HepG2 (cell line): ENCODE results near the gene SPACA4. TPM values are rescaled to one million over a fixed set of nuclear protein-coding genes. Genes with fewer than 3 reads are reported as not detected.

Source experiments
- ATAC-seq: fragments of 200-7000 bp; cut with Tn5 transposase; 3 replicates; pipeline ENCODE4 v1.9.1; 2020; ENCODE audit warnings: mild to moderate bottlenecking, moderate library complexity
- BruUV-seq: library from RNA; stranded (reverse); fragments of 400-500 nt; replicated peaks from 2 replicates; lab custom pipeline; 2021; lab: Mats Ljungman, UMichigan
- CTCF ChIA-PET: fragments of 300-600 bp; formaldehyde crosslinking; extraction: SDS; loops from one replicate; lab custom pipeline; 2021; ENCODE audit warnings: low total read pairs, inconsistent platforms, low intra/inter-chr PET ratio; lab: Yijun Ruan, JAX
- POLR2A ChIA-PET: fragments of 350-600 bp; sonication (Branson Sonifier 250); formaldehyde crosslinking; loops from one replicate; lab custom pipeline; 2020; ENCODE audit warnings: antibody characterized with exemption, inconsistent platforms; lab: Yijun Ruan, JAX
- DNase-seq: peaks from one replicate; pipeline ENCODE4 v3.0.0-alpha.2; 2015; ENCODE audit warnings: low spot score
- FAIRE-seq: peaks from 3 replicates; lab custom pipeline; 2011; peaks lifted over from hg19 to GRCh38; lab: Jason Lieb, UNC
- H2AFZ ChIP-seq: one replicate; pipeline ENCODE4 v1.6.1; 2011; ENCODE audit warnings: low read length, inconsistent platforms
- H3K27ac ChIP-seq: fragments of 300-600 bp; 3 replicates; pipeline ENCODE4 v1.8.0; 2011; ENCODE audit warnings: mixed run types, mild to moderate bottlenecking, mixed read lengths, low read length, inconsistent platforms; ENCODE audit not compliant: insufficient read depth; ENCODE audit errors: extremely low read length
- H3K27me3 ChIP-seq, 2 experiments: fragments of 200-600 bp in 1 of 2; 2 replicates in 1 of 2; 3 replicates in 1 of 2; pipeline versions ENCODE4 v1.6.0 to v1.8.0; 2011; ENCODE audit warnings: low read length in 2 of 2, mild to moderate bottlenecking in 2 of 2, moderate library complexity in 2 of 2, inconsistent platforms in 1 of 2; ENCODE audit not compliant: insufficient read depth in 2 of 2, control insufficient read depth in 1 of 2
- H3K36me3 ChIP-seq, 2 experiments: fragments of 200-600 bp in 1 of 2; replicated peaks in 1 of 2; 2 replicates in 1 of 2; 3 replicates in 1 of 2; pipeline versions ENCODE4 v1.5.1 to v1.8.0; 2011; ENCODE audit warnings: low read length in 2 of 2, inconsistent platforms in 1 of 2; ENCODE audit not compliant: insufficient read depth in 2 of 2, control insufficient read depth in 1 of 2
- H3K4me1 ChIP-seq: 2 replicates; pipeline ENCODE4 v1.5.1; 2012; ENCODE audit warnings: low read length, inconsistent platforms; ENCODE audit not compliant: insufficient read depth
- H3K4me2 ChIP-seq: 2 replicates; pipeline ENCODE4 v1.6.0; 2011; ENCODE audit warnings: low read depth, low read length, inconsistent platforms
- H3K4me3 ChIP-seq, 3 experiments: fragments of 200-600 bp in 1 of 3; sonication (generic), shearing (Covaris generic) in 1 of 3; replicated peaks in 1 of 3; 2 replicates each; pipeline ENCODE4 v1.5.1; 2011 to 2016; ENCODE audit warnings: low read length in 3 of 3, inconsistent platforms in 2 of 3, low read depth in 2 of 3, mild to moderate bottlenecking in 2 of 3, control low read depth in 1 of 3, mixed read lengths in 1 of 3; ENCODE audit not compliant: insufficient read depth in 1 of 3
- H3K79me2 ChIP-seq: one replicate; pipeline ENCODE4 v1.6.1; 2011; ENCODE audit warnings: low read length, inconsistent platforms; ENCODE audit not compliant: insufficient read depth
- H3K9ac ChIP-seq: 2 replicates; pipeline ENCODE4 v1.6.0; 2011; ENCODE audit warnings: mild to moderate bottlenecking, low read depth, low read length, inconsistent platforms; ENCODE audit not compliant: insufficient read depth
- H3K9me3 ChIP-seq: 2 replicates; pipeline ENCODE4 v1.5.1; 2012; ENCODE audit warnings: mild to moderate bottlenecking, low read length
- H4K20me1 ChIP-seq: 2 replicates; pipeline ENCODE4 v1.6.0; 2011; ENCODE audit warnings: inconsistent platforms, mild to moderate bottlenecking, low read length, moderate library complexity; ENCODE audit not compliant: insufficient read depth
- ATF7 ChIP-seq, 2 experiments: fragments of 450-650 bp in 1 of 2; sonication (generic) in 1 of 2; formaldehyde crosslinking in 1 of 2; IDR thresholded peaks; 2 replicates each; pipeline versions ENCODE4 v1.4.0 to v1.6.1; 2016 to 2020; ENCODE audit warnings: antibody characterized with exemption in 1 of 2, mild to moderate bottlenecking in 1 of 2, missing genetic modification reagents in 1 of 2
- BCL6 ChIP-seq: IDR thresholded peaks from 2 replicates; pipeline ENCODE4 v1.6.1; 2016; ENCODE audit warnings: missing genetic modification reagents, missing compliant biosample characterization
- CREB1 ChIP-seq, 2 experiments: fragments of 450-650 bp in 1 of 2; IDR thresholded peaks; 2 replicates each; pipeline ENCODE4 v1.6.1; 2016 to 2017; ENCODE audit warnings: control low read depth in 1 of 2, mild to moderate bottlenecking in 1 of 2, missing compliant biosample characterization in 1 of 2, missing genetic modification characterization in 1 of 2
- FOXK2 ChIP-seq: fragments of 450-650 bp; IDR thresholded peaks from 2 replicates; pipeline ENCODE4 v1.6.1; 2016
- SP1 ChIP-seq, 2 experiments: fragments of 450-650 bp in 1 of 2; sonication (generic) in 1 of 2; formaldehyde crosslinking in 1 of 2; IDR thresholded peaks; 2 replicates each; pipeline versions ENCODE4 v1.4.0 to v1.6.1; 2016 to 2020; ENCODE audit warnings: missing genetic modification reagents in 1 of 2
- ZFP36L1 ChIP-seq: sonication (generic); formaldehyde crosslinking; IDR thresholded peaks from 2 replicates; pipeline ENCODE4 v1.8.0; 2022; ENCODE audit warnings: mild to moderate bottlenecking, missing genetic modification reagents, moderate library complexity
- WGBS: methylation state at CpG from one replicate; pipeline ENCODE4 v1.1.6; 2017; ENCODE audit warnings: low lambda C conversion rate; 5-methylcytosine and 5-hydroxymethylcytosine counted together
- in situ Hi-C: cut with HindIII; loops from 2 replicates; pipeline ENCODE4 v1.10.0; 2017; ENCODE audit warnings: low pct_unique_long_range_greater_than_20kb; ENCODE audit not compliant: extremely low pct_ligation_motif_present
- intact Hi-C: fragments of 100-400 bp; cut with micrococcal nuclease; formaldehyde crosslinking; loops from one replicate; pipeline ENCODE4 v1.10.0; 2022; ENCODE audit not compliant: unreplicated experiment
- polyA plus RNA-seq, 8 experiments: library from polyadenylated mRNA; depleted of rRNA in 3 of 8; stranded (reverse) in 7 of 8; unstranded in 1 of 8; fragments of >200 nt; fragmentation: Illumina TruSeq in 4 of 8; extraction: Trizol in 4 of 8; gene quantifications; 2 replicates each; pipeline versions ENCODE4 v1.2.1 to v1.2.3, GENCODE V29; 2011 to 2016; ENCODE audit warnings: low read depth in 4 of 8, missing spikeins in 1 of 8, mixed read lengths in 1 of 8; ENCODE audit not compliant: insufficient read depth in 1 of 8
- total RNA-seq, 5 experiments: library from RNA; depleted of rRNA; stranded (reverse); fragments of >200 nt; fragmentation: Illumina TruSeq; extraction: Trizol; gene quantifications; 2 replicates each; pipeline ENCODE4 v1.2.3, GENCODE V29; 2016; ENCODE audit warnings: low read depth in 1 of 5

The SPACA4 gene
- total and polyA plus RNA-seq, 2 of the 13 experiments (the other 11 are each of a cell fraction or from before 2014, with no cell fraction given): not detected

- in situ Hi-C loops: no loop called here
- intact Hi-C loops: no loop called here
- Histone ChIP-seq H4K20me1 (no peaks in the 10 kb centered on the region), H3K4me3 (no peak overlapping the region), H3K27ac (no peak overlapping the region), H3K79me2 (no peaks in the 10 kb centered on the region), H3K27me3 (peaks cover 0 to 8% of the 10 kb centered on the region in 2 experiments; a peak in 3 of 5 replicates), H3K9ac (no peak overlapping the region), H3K4me2 (peak overlapping the region; percentile 52), H3K36me3 (no peaks in the 10 kb centered on the region), H3K4me1 (peaks cover 56% of the 10 kb centered on the region), H2AFZ (no peak overlapping the region), H3K9me3 (no peaks in the 10 kb centered on the region)
- WGBS: 68% methylated on average over 15 of the region's 16 CpGs
- no peak for TF ChIP-seq FOXK2
- peak; percentile 84 for TF ChIP-seq ATF7 (IDR thresholded peaks at IDR 0.05)
- TF ChIP-seq ATF7 (CRISPR knock-in tag; IDR thresholded peaks at IDR 0.05): no peak
- no peak for TF ChIP-seq SP1 (IDR thresholded peaks at IDR 0.05)
- peak; percentile 33; the same call in 1 of the 2 replicates for TF ChIP-seq SP1 (CRISPR knock-in tag; IDR thresholded peaks at IDR 0.05)
- no peak for TF ChIP-seq ZFP36L1 (CRISPR knock-in tag)
- no peak for TF ChIP-seq BCL6
- peak; percentile 98 for TF ChIP-seq CREB1 (IDR thresholded peaks at IDR 0.05)
- peak; percentile 54 for TF ChIP-seq CREB1 (CRISPR knock-in tag; IDR thresholded peaks at IDR 0.05)
- DNase-seq: no peak
- no peak for ATAC-seq
- POLR2A ChIA-PET: interaction anchor here (2.0 kb wide), 1 partner anchor 20 kb away, joined by 12 read pairs; the partner anchor contains the start of genes RPL18 and SPHK2
- FAIRE-seq: no peak
- BruUV-seq: no TSS peak
- CTCF ChIA-PET: no interaction called here
Measured at GRCh38 chr19:48638831-48639381, 32.4 kb downstream of the SPACA4 start.
